HUDEP-2 (cell line): ENCODE measurements around the gene PAK3.

ENCODE experiments used
- DNase-seq, 76 experiments: peaks; one replicate each; lab custom pipeline; 2025; ENCODE audit not compliant: unreplicated experiment in 76 of 76; lab: John Stamatoyannopoulos, UW

The PAK3 gene

DNA sequence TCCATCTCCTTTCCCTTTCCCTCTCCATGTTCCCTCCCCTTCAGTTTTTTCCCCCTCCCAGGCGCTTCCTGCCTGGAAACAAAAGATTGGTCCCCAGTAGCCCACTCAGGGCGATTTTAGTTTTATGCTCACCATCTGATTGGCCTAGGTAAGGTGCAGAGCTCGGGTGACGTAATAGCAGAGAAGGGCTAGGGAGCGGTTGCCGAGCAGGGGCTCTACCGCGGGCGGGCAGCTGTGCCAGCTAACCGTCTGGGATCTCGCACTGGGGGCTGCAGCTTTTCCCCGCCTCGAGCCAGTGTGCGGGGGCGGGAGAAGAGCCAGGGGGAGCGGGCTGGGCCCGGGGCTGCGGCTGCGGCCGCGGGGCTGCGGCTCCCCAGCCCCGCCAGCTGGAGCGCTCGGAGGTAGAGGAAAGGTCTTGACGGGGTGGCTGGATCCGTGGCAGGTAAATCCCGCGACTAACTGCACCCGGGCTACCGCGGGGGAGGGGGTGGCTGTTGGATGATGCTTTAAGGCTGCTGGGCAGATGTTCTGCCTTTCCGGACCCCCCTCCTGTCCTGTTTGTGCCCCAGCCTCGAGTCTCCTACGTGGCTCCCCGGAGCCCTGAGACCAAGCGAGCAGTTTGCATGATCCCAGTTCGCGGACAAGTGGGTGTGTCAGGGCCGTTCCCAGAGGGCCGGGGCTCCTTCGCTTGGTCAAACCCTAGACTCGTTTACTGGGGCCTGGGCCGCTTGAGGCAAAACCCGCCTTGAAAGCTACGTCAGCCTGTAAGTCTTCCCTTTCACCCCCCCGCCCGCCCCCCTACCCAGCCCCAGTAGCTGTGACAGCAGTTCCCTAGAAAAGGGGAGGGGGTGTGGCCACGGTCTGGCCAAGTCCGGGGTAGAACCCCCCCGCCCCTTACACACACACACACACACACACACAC, at the start of gene PAK3:
PAK3 (plus strand) TSS at position 218 of the 922 bp plus-strand sequence. CDS start 26,913 bp downstream, outside the sequence.
- DNase-seq = no peak

DNA sequence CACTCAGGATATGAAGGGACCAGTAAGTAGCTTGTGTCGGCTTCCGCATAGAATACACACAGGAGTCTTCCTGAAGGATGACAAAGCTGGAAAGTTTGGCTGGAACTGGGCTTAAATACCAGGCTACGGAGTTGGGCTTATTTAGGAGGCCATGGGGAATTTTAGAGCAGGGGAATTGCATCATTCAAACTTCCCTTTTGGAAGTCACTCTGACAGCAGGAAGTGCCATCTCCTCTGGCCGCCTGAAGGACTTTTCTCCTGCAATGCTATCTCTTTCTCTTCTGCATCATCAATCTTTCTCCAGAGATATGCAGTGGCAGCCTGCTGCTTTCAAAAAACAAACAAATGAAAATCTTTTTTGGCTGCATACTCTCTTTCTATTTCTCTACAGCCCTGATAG, 48.4 kb upstream of the PAK3 start:
- DNase-seq = no peak

DNA sequence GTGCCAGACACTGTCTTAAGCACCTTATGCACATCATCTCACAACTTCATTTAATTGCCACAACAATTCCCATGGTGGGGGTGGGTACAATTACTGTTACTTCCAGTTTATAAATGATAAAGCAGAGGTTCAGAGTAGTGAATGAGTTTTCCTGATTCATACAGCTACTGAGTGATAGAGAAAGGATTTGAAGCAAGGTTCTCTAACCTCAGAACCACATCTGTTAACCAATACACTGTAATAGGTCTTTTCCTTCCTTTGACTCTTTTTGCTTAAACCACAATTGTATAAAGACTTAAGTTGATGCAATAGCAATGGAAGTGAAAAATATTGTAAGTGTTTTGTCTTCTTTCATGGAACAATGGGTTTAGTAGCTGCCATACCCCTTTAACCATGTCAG, 43.5 kb upstream of the PAK3 start:
- no peak for DNase-seq

DNA sequence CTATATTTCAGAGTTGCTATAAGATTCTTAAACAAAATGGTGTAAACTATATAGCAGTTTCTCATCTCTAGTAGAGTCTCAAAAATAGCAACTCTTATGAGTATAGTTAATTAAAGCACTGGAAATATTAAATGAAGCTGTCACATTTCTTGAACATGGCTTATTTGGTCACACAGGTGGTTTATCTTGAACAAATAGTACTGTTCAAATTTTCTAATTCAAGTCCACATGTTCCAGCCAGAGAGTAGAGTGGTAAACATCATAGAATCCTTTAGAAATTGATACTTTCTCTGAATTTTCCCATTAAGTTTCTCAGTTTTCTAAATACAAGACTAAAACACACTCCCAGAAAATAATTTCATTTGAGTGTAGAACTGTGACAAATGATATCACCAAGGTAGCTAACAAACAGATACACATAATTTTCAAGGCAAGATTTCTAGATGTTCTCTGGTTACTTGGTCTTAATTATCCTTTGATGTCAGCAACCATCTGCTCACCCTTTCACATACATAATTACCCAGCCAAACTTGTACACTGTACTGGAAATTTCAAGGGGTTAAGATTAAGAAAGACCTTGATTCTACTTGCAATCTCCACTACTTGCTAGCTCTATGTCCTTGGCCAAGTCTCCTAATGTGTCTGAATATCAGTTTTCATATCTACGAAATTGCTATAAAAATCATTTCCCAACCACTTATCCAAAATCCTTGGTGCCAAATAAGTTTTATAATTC, 24.3 kb upstream of the PAK3 start:
- no peak for DNase-seq

DNA sequence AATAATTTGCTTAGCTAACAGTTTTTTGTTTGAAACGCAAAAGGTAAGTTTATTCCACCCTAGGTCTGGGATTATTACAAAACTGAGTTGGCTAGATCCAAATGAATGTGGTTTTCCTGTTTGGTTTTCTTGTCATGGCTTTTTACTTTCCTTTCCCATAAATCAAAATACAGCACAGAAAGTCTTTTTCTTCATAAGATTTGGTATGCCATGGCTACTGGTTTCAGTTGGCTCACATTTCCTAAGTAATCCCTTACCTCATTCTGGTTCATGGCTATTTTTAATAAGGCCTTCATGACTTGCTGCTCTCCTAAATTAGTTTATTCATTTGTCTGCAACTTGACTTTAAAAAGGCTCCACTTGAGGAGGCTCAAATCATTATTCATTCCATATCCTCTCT, 12.9 kb upstream of the PAK3 start:
- DNase-seq = no peak

DNA sequence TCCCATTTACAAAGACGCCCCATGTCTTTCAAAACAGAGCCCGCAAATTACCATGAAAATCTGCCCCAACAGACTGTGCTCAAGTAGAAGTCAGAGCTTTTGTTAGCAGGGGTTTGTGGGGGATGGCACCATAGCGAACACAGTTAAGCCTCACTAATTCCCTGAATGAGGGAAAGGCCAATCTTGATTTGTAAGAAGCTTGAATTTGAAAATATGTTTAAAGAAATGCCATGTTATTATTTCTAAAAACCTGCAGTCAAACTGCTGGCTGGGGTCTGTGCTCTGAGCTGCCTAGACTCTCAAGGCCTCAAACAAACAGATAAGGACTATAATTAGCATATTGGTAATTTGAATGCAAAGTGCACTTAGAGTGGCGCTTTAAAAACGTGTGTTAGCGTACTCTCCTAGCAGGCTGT, 9.4 kb upstream of the PAK3 start:
- no peak for DNase-seq

DNA sequence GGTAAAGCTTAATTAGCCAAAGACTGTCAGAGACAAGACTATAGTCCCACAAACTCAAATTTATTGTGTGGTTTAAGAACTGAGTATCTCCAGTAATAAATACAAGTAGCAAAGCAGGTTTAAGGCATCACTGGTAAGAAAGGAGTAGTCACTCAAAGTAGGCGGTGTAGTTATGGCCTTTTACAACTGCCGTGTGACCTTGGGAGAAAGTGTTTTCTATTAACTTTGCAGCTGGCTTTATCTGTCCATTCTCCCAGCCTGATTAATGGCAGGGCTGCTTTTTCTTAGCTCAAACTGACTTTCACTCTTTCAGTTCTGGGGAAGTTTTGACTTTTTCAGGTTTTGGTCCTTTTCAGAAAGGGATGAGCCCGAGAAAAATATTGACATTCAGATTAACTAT, 7.4 kb upstream of the PAK3 start:
- no peak for DNase-seq

DNA sequence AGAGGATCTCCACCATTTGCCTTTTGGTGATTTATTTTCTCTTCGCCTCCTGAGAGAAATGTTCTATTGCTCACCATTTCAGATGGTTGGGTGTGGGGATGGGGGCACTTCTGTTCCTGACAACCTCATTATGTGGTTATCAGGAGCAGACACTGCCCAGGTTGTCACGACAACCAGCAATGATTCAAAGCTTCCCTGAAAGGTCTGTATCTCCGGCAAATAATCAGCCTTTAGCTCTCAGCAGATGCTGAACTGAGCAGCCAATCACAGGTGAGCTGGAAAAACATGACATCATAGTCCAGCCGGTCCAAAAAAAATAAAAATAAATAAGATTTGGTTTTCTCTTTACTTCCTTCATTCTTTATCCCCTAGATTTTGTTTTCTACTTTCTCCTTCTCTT, 5.5 kb upstream of the PAK3 start:
- no peak for DNase-seq

DNA sequence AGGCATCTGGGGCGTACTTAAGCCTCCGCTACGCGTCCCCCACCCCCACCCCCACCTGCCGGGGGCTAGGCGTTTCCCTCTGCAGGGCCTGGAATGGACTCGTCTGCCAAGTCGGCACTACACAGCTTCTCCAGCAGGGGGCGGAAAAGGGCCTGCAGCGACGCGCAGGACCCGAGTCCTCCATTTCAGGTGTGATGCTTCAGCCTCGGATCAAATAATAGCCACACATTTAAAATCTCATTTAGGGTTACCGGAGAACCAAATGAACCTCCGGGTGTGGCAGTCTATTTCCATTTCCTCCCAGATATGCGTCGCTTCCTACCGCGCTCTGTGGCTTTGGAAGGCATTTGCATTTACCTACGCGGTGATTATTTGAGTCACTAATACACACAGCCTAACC, 2.9 kb downstream of the PAK3 start:
- peak in 27 of 76 experiments; percentile 0 to 26 (median 1) for DNase-seq

DNA sequence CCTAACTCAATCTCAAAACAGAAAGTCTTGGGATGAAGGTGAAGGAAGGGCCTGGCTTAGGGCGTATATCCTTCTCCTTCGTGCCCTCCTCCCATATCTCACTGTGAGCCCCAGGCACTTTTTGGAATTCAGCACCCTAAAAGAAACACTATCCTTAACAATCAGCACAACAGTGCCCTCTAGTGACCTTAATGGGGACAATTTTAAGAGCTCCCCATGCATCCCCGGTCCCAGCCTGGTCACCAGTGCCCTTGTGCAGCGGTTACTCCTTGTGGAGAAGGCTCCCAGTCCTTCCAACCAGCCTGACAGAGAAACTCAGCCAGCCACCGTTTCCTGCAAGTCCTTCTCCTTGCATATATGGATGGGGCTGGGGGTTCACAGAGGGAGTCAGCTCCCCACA, 4.2 kb downstream of the PAK3 start:
- DNase-seq = peak in 13 of 76 experiments; percentile 0 to 22 (median 2)

DNA sequence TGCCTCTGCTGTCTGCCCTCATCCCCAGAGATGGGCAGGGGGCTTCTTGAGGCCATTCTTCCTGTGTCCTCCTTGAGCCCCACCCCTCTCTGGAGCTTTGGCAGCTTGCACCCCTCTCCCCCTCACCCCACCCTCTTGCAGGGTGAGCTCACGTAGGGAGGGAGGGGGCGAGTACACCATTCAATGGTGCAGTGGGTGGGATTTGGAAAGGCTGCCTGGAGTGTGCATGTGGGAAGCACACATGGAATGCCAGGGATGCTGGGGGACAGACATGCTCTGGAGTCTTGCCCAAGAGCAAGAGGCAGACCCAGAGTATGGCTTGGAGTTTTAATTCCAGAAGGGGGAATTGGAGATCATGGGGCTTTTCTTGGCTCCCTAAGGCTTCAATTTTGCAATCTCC, 5.6 kb downstream of the PAK3 start:
- DNase-seq = no peak

DNA sequence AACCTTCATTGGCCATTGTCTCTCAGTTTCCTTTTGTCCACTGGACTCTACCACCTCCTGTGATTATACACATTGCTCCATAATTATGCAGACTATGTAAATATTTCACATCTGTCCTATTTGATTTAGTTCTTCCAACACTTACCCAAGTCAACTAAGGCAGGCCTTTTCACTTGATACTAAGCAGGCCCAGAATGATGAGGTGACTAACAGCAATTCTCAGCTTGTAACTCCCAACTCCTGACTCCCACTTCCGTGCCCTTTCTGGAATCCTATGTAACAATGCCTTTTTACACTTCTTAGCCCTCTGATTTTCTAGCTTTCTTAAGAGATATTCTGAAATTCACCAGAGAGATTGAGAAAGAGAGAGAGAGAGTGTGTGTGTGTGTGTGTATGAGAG, 6.6 kb downstream of the PAK3 start:
- DNase-seq = no peak

DNA sequence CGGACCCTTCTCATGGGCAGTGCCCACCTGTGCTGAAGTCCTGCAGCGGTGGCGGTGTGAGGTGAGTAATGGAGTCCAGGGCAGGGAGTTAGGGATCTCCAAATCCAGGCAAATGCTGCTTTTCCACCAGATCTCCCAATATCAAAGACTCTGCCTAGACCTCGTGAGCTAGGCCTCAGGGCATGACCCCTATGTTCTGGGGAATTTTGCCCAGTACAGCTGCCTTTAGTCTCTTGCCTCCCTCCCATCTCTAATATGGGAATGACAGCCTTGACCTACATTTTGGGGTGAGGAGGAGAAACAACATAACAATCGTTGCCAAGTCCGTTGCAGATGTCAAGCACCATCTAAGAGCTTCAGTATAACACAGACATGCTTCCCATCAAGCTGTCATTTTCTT, 7.3 kb downstream of the PAK3 start:
- no peak for DNase-seq

DNA sequence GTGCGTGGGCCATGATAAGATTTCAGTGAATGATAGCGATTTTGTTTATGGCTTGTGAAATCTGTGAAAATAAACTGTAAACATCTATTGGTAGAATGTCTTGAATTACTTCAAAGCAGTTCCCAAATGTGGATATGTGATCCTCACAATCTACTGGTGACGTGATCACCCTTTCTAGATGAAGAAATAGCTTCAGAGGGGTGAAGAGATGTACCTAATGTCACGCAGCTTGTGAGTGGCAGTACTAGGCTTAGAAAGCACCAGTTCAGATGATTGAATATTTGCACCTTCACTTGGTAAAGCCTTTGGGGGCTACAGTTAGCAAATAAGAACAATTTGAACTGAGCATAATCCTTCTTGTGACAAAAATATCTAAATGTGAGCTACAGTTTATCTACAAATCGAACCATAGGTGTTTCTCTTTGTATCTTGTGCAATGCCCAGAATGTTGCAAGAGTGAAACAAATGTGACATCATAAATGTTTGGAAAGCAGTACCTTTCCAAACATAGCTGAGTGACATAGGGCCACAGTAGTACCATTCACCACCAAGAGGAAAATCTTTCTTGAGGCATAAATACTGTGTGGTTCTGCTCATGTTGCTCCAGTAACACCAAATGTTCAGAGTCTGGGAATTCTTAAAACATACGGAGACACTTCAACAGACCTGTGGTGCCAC, 14.2 kb downstream of the PAK3 start:
- DNase-seq = no peak

DNA sequence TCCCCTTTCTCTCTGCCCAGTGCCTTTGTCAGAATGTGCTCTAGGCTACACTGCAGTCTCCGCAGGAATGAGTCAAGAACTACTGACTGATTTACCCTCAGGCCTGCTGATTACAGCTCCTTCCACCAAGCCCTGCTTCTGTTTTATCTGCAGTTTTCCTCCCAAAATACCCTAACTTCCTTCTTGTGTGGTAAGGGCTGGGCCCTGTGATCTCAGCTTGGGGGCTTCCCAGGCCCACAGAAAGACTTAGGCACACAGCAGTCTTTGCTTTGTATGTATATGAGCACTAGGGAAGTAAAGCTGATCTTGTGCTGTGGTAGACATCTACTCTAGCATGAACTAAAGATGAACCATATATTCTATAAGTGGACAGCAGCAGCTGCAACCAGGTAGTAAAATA, 18.8 kb downstream of the PAK3 start:
- DNase-seq = no peak

DNA sequence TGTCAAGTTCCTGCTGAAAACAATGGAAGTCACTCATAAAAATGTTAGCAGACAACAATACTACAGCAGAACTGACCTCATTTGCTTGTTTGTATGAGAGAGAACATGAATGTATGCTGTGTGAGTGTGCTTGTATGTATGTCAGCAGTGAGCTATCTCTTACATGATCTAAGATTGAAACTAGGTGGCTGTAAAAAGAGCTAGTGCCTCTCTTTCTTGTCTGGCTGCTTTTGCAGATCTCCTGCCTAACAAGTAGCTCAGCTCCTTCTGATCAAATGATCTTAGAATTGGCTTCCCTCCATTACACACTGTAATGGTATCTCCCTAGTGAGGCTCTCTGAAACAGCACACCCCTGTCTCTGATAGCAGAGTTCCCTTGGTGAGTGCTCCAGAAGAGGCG, 20.7 kb downstream of the PAK3 start:
- no peak for DNase-seq

DNA sequence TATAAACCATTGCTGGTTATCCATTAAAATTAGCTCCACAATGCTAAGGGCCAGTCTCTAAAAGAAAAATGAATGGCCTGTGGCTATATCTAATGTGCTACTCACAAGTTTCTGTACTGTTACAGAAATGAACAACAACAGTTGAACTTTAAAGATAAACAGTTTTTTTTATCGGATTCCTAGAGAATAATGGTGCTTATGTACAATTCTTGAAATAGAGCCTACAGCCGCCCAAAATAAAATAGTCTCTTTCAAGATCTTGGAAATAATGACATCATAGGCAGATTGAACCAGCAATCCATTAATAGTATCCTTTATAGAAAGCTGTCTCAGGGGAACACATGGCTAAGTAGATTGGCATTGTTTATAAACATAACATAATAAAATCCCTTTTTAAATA, 23.4 kb downstream of the PAK3 start:
- DNase-seq = no peak

DNA sequence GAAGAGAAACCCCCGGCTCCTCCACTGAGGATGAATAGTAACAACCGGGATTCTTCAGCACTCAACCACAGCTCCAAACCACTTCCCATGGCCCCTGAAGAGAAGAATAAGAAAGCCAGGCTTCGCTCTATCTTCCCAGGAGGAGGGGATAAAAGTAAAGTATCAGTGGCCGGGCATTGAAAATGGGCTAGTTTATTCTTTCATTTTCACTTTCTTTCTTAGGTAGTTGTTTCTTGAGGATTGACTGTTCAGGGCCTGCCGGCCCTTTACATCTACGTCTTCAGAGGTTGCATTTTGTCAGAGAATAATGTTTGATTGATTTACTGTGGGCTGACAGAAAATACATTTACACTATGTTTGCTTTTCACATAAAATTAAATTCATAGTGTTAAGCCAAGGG, 27.1 kb downstream of the PAK3 start:
- DNase-seq = no peak

DNA sequence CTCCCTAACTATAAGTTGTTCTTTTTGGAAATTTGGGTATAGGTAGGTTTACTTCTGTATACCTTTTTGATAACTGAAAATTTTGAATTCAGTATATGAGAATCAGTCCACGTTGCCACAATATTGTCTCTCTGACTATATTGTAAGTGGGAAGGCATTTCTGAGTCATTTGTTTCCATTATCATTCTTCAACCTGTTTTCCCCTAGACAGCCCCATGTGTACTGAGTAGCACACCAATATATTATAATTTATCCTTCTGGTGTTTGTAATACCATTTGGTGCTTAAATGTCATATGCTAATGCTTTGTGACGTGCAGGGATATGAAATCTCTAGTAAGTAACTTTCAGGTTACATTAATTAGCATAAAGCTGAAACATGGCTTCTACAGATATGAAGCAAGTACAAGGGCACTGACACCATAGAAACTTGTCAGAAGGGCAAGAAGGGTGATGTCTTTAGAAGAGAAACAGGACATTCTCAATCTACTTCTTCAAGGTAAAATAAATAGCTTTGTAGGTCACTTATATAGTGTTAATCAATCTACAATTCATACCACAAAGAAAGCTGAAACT, 27.7 kb downstream of the PAK3 start:
- no peak for DNase-seq

DNA sequence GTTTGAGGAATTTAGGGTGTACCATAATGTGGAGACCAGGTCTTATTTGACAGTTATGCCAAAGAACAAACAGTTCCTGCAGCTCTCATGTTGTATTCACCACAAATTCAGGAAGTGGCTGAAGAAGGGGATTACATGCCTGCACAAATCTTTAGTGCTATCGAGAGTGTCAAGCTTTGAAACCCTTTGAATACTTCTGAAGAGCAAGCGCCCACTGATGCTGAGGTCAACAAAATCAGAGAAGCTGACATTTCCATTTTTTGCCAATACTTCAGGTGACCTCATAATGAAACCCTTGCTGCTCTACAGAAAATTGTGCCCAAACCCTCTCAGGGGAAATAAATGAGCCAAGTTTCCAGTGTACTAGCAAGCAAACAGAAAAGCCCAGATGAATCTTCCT, 28.4 kb downstream of the PAK3 start:
- no peak for DNase-seq

DNA sequence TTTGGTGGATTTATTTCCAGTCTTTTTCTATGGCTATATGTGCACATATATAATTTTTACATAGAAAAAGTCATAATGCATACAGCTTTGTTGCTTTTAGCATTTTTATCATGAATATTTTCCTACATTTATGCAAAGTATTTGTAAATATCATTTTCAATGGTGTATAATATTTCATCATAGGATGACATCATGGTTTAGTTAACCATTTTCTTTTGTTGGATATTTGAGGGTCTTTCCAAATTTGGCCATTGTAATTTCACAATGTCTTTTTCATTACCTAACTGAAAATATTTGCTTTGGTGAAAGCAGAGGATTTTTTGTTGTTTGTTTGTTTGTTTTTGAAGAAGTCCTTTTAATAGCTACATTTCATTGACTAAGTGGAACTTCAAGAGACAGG, 31.0 kb downstream of the PAK3 start:
- no peak for DNase-seq
